Type B pancreatic cell (in vitro differentiated cells): Measurements from ENCODE around the gene TOX3. TPM values are rescaled to one million over a fixed set of nuclear protein-coding genes. Genes with fewer than 3 reads are reported as not detected.

ENCODE experiments used
- DNase-seq: peaks from one replicate; pipeline ENCODE4 v3.0.0; 2021; ENCODE audit warnings: mixed read lengths; ENCODE audit not compliant: unreplicated experiment; ENCODE audit errors: extremely low spot score
- H3K27ac Mint-ChIP-seq: 2 replicates; pipeline ENCODE4 v1.8.0; 2021; ENCODE audit warnings: mild to moderate bottlenecking, mixed read lengths
- H3K27me3 Mint-ChIP-seq: 2 replicates; pipeline ENCODE4 v1.8.0; 2021; ENCODE audit warnings: mixed read lengths
- H3K36me3 Mint-ChIP-seq: 2 replicates; pipeline ENCODE4 v1.8.0; 2021; ENCODE audit warnings: mixed read lengths
- H3K4me1 Mint-ChIP-seq: one replicate; pipeline ENCODE4 v1.8.0; 2021; ENCODE audit warnings: mixed read lengths; ENCODE audit not compliant: unreplicated experiment
- H3K4me3 Mint-ChIP-seq: 2 replicates; pipeline ENCODE4 v1.8.0; 2021; ENCODE audit warnings: mild to moderate bottlenecking, mixed read lengths
- H3K9me3 Mint-ChIP-seq: 2 replicates; pipeline ENCODE4 v1.8.0; 2021; ENCODE audit warnings: mixed read lengths
- total RNA-seq: library from RNA; stranded (reverse); gene quantifications from 2 replicates; pipeline ENCODE4 v1.2.1, GENCODE V29; 2021; ENCODE audit warnings: low replicate concordance
- TF ChIP-seq, protein P1 (sequence below): fragments of 200-600 bp; sonication (generic); conservative IDR thresholded peaks from 2 replicates; pipeline ENCODE4 v1.5.0; 2021; ENCODE audit warnings: antibody characterized with exemption, mild to moderate bottlenecking

TOX3 gene
- total RNA-seq, 1 donor from 2014 or later, result 18.4 TPM

- H3K9me3 Mint-ChIP-seq, result no peaks in the 10 kb centered on the region
- no peak overlapping the region for H3K4me3 Mint-ChIP-seq
- TF ChIP-seq, protein P1, sequence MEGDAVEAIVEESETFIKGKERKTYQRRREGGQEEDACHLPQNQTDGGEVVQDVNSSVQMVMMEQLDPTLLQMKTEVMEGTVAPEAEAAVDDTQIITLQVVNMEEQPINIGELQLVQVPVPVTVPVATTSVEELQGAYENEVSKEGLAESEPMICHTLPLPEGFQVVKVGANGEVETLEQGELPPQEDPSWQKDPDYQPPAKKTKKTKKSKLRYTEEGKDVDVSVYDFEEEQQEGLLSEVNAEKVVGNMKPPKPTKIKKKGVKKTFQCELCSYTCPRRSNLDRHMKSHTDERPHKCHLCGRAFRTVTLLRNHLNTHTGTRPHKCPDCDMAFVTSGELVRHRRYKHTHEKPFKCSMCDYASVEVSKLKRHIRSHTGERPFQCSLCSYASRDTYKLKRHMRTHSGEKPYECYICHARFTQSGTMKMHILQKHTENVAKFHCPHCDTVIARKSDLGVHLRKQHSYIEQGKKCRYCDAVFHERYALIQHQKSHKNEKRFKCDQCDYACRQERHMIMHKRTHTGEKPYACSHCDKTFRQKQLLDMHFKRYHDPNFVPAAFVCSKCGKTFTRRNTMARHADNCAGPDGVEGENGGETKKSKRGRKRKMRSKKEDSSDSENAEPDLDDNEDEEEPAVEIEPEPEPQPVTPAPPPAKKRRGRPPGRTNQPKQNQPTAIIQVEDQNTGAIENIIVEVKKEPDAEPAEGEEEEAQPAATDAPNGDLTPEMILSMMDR, result no peak
- peaks cover 41% of the 10 kb centered on the region for H3K27me3 Mint-ChIP-seq
- no peak overlapping the region for H3K27ac Mint-ChIP-seq
- no peaks in the 10 kb centered on the region for H3K36me3 Mint-ChIP-seq
- H3K4me1 Mint-ChIP-seq, result no peaks in the 10 kb centered on the region
- no peak for DNase-seq
Observed at GRCh38 chr16:52422307-52422706, 124.6 kb downstream of the TOX3 start.

DNA sequence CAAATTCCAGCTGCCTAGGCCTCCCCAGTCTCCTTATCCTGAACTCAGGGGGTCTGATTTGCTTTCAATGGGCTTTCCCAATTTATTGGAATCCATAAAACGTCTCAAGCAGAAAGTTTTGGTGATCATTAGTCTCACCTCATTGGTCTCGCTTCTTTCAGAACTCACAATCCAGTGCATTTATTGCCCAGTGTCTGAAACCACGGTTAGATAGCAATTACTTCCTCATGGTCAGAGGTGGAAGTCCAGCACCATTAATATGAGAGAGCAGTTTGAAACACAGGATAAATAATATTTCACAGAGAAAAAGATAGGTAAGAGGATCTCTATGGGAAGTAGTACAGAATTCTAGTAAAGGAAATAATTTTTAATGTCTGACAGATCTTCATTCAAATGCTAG, 128.7 kb downstream of the TOX3 start:
- H3K36me3 Mint-ChIP-seq, result no peaks in the 10 kb centered on the region
- no peak overlapping the region for H3K4me3 Mint-ChIP-seq
- TF ChIP-seq, protein P1, result no peak
- no peaks in the 10 kb centered on the region for H3K4me1 Mint-ChIP-seq
- no peak for DNase-seq
- H3K9me3 Mint-ChIP-seq, result peaks cover 5% of the 10 kb centered on the region
- no peak overlapping the region for H3K27ac Mint-ChIP-seq
- peaks cover 26% of the 10 kb centered on the region for H3K27me3 Mint-ChIP-seq

- Mint-ChIP-seq H3K27me3 (peaks cover 17% of the 10 kb centered on the region), H3K36me3 (no peaks in the 10 kb centered on the region), H3K4me1 (no peaks in the 10 kb centered on the region), H3K27ac (no peak overlapping the region), H3K9me3 (peaks cover 5% of the 10 kb centered on the region), H3K4me3 (no peak overlapping the region)
- TF ChIP-seq, protein P1, result no peak
- no peak for DNase-seq
Observed at GRCh38 chr16:52416888-52417287, 130.1 kb downstream of the TOX3 start.

DNA sequence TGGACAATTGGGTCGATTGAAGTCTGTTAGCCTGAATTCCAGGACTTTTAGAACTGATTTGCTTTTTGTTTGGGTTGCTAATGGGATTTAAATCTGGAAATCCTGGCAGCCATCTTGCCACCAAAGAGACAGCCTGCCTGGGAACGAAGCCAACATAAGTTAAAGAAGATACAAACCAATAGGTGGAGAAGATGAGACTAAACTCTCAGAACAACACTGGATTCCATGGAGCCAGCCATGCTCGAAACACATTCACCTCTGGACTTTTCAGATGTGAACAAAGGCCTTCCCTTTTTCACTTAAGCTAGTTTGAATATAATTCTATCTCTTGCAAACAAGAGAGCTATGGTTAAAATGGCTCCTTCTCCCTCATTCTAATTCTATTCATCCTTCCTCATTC, 135.9 kb downstream of the TOX3 start:
- TF ChIP-seq, protein P1, result no peak
- Mint-ChIP-seq H3K36me3 (no peaks in the 10 kb centered on the region), H3K9me3 (no peaks in the 10 kb centered on the region), H3K4me3 (no peak overlapping the region), H3K4me1 (no peaks in the 10 kb centered on the region), H3K27ac (no peak overlapping the region), H3K27me3 (peaks cover 3% of the 10 kb centered on the region)
- no peak for DNase-seq

- TF ChIP-seq, protein P1, result no peak
- peaks cover 3% of the 10 kb centered on the region for H3K27me3 Mint-ChIP-seq
- no peak overlapping the region for H3K27ac Mint-ChIP-seq
- H3K4me1 Mint-ChIP-seq, result no peaks in the 10 kb centered on the region
- no peaks in the 10 kb centered on the region for H3K36me3 Mint-ChIP-seq
- H3K9me3 Mint-ChIP-seq, result peaks cover 3% of the 10 kb centered on the region
- H3K4me3 Mint-ChIP-seq, result no peak overlapping the region
- no peak for DNase-seq
Observed at GRCh38 chr16:52408191-52408845, 138.6 kb downstream of the TOX3 start.
